Esophagus squamous epithelium (tissue), 5 donors: ENCODE results near the gene PRR3. TPM values are rescaled to one million over a fixed set of nuclear protein-coding genes. Genes with fewer than 3 reads are reported as not detected.

Experiments used
- DNase-seq: peaks from one replicate; lab custom pipeline; 2025; lab: John Stamatoyannopoulos, UW
- H3K27ac ChIP-seq, 4 donors: fragments of 200-600 bp; sonication (generic); one replicate each; pipeline ENCODE4 v1.5.1; 2016 to 2019; ENCODE audit warnings: mild to moderate bottlenecking in 1 of 4
- H3K27me3 ChIP-seq, 4 donors: fragments of 200-600 bp; sonication (generic); 1 replicate in 3 of 4; 2 replicates in 1 of 4; pipeline versions ENCODE4 v1.5.1 to v1.6.0; 2017 to 2021; ENCODE audit warnings: antibody characterized with exemption in 1 of 4
- H3K36me3 ChIP-seq, 3 donors: fragments of 200-600 bp; sonication (generic); one replicate each; pipeline ENCODE4 v1.5.1; 2016 to 2019
- H3K4me1 ChIP-seq, 3 donors: fragments of 200-600 bp; sonication (generic); one replicate each; pipeline ENCODE4 v1.5.1; 2017 to 2019
- H3K4me3 ChIP-seq, 4 donors: fragments of 200-600 bp; sonication (generic); 1 replicate in 3 of 4; 2 replicates in 1 of 4; pipeline ENCODE4 v1.5.1; 2016 to 2019; ENCODE audit warnings: mild to moderate bottlenecking in 2 of 4, moderate library complexity in 1 of 4
- H3K9me3 ChIP-seq, 3 donors: fragments of 200-600 bp; sonication (generic); one replicate each; pipeline ENCODE4 v1.5.1; 2016 to 2019
- CTCF ChIP-seq, 6 experiments: fragments of 450-650 bp in 4 of 6; fragments of 200-600 bp in 2 of 6; sonication (generic) in 2 of 6; IDR thresholded peaks; one replicate each; pipeline ENCODE4 v1.5.1; 2016 to 2019; ENCODE audit warnings: antibody characterized with exemption in 6 of 6, mild to moderate bottlenecking in 4 of 6, moderate library complexity in 4 of 6
- POLR2A ChIP-seq, 4 donors: fragments of 450-650 bp; IDR thresholded peaks; one replicate each; pipeline ENCODE4 v1.6.1; 2017; ENCODE audit warnings: antibody characterized with exemption in 4 of 4, mild to moderate bottlenecking in 4 of 4, moderate library complexity in 3 of 4
- WGBS, 2 donors: methylation state at CpG; one replicate each; pipeline ENCODE4 v1.1.5; 2018; 5-methylcytosine and 5-hydroxymethylcytosine counted together
- intact Hi-C: fragments of 100-400 bp; cut with DNase I; formaldehyde crosslinking; loops from one replicate; pipeline ENCODE4 v1.15.0; 2022
- total RNA-seq, 4 donors: library from RNA; depleted of rRNA; stranded (reverse); fragments of >200 nt; gene quantifications; one replicate each; pipeline ENCODE4 v1.1.0, GENCODE V29; 2016
- donor health status: DM: yes; HTN: yes; CAD: no.

Gene PRR3
- total RNA-seq, 4 donors from 2014 or later: 3.2 to 11.6 (median 5.8) TPM

- H3K36me3 ChIP-seq: peaks cover 14 to 45% (median 19%) of the 10 kb centered on the region in 3 donors
- no peaks in the 10 kb centered on the region for H3K27me3 ChIP-seq
- DNase-seq: peak; percentile 22
- intact Hi-C loops: no loop called here
- peak overlapping the region; percentile 54 to 100 (median 92) for H3K4me3 ChIP-seq
- peaks cover 7 to 33% (median 20%) of the 10 kb centered on the region in 3 donors for H3K4me1 ChIP-seq
- H3K9me3 ChIP-seq: no peaks in the 10 kb centered on the region
- peak overlapping the region; percentile 96 to 100 (median 99) for H3K27ac ChIP-seq
- TF ChIP-seq CTCF (IDR thresholded peaks at IDR 0.05) (no peak), POLR2A (IDR thresholded peaks at IDR 0.05) (no peak)
- 11 to 19% methylated on average over 18 to 25 of the region's 34 CpGs for WGBS, 2 donors
Measured at GRCh38 chr6:30554962-30555815, 1.9 kb upstream of the PRR3 start.

GRCh38 chr6:30555816-30556065 lies 1.4 kb upstream of the PRR3 start:
- peak overlapping the region; percentile 96 to 100 (median 99) for H3K27ac ChIP-seq
- peak overlapping the region; percentile 54 to 100 (median 92) for H3K4me3 ChIP-seq
- DNase-seq: no peak
- intact Hi-C loops: no loop called here
- no peaks in the 10 kb centered on the region for H3K27me3 ChIP-seq
- peaks cover 14 to 40% (median 19%) of the 10 kb centered on the region in 3 donors for H3K36me3 ChIP-seq
- WGBS, 2 donors: 0 to 8% methylated on average over 2 to 4 of the region's 15 CpGs
- H3K9me3 ChIP-seq: no peaks in the 10 kb centered on the region
- peaks cover 7 to 33% (median 20%) of the 10 kb centered on the region in 3 donors for H3K4me1 ChIP-seq
- TF ChIP-seq CTCF (IDR thresholded peaks at IDR 0.05) (no peak), POLR2A (IDR thresholded peaks at IDR 0.05) (no peak)

- Histone ChIP-seq H3K27ac (peak within 1 kb of the TSS; percentile 96 to 100 (median 99)), H3K4me3 (peak within 1 kb of the TSS; percentile 54 to 100 (median 92)), H3K9me3 (no peaks in the 10 kb centered on the region), H3K36me3 (peaks cover 14 to 36% (median 15%) of the 10 kb centered on the region in 3 donors), H3K4me1 (peaks cover 7 to 33% (median 20%) of the 10 kb centered on the region in 3 donors), H3K27me3 (no peaks in the 10 kb centered on the region)
- 0 to 2% methylated on average over 19 to 37 of the region's 71 CpGs for WGBS, 2 donors
- peak in 1 of 6 experiments; percentile 27 for TF ChIP-seq CTCF (IDR thresholded peaks at IDR 0.05)
- TF ChIP-seq POLR2A (IDR thresholded peaks at IDR 0.05): peak in 2 of 4 donors; percentile 47 to 56
- intact Hi-C loops: no loop called here
- peak; percentile 91 for DNase-seq
Measured at GRCh38 chr6:30556066-30556905, 809 bp upstream of the PRR3 start, which contains the start of gene GNL1. Gene GNL1, minus strand, starts transcription at chr6:30556489. Its CDS starts 286 bp downstream, at chr6:30556203.

- WGBS, 2 donors: 2 to 4% methylated on average over 6 of the region's 6 CpGs
- peaks cover 10 to 36% (median 14%) of the 10 kb centered on the region in 3 donors for H3K36me3 ChIP-seq
- H3K4me1 ChIP-seq: peaks cover 7 to 33% (median 20%) of the 10 kb centered on the region in 3 donors
- H3K27ac ChIP-seq: peak overlapping the region; percentile 96 to 100 (median 99)
- no peak for DNase-seq
- intact Hi-C loops: no loop called here
- H3K27me3 ChIP-seq: no peaks in the 10 kb centered on the region
- TF ChIP-seq CTCF (IDR thresholded peaks at IDR 0.05): no peak
- no peak for TF ChIP-seq POLR2A (IDR thresholded peaks at IDR 0.05)
- H3K9me3 ChIP-seq: no peaks in the 10 kb centered on the region
- peak overlapping the region; percentile 54 to 100 (median 92) for H3K4me3 ChIP-seq
Measured at GRCh38 chr6:30557683-30557981, 537 bp downstream of the PRR3 start.
